PC-9 (cell line): ENCODE data around the gene FOXI3.

Experiments
- EZH2 ChIP-seq: fragments of 200-600 bp; sonication (generic); IDR thresholded peaks from 2 replicates; pipeline ENCODE4 v1.8.0; 2017; ENCODE audit warnings: antibody characterized with exemption, low read depth
- TF ChIP-seq, protein P1 (sequence below): fragments of 200-600 bp; sonication (generic); conservative IDR thresholded peaks from 2 replicates; pipeline ENCODE4 v1.6.1; 2017; ENCODE audit warnings: mixed run types, antibody characterized with exemption, mild to moderate bottlenecking, moderate library complexity

GRCh38 chr2:88500691-88501090 is 48.2 kb upstream of the FOXI3 start:
- TF ChIP-seq, protein P1, sequence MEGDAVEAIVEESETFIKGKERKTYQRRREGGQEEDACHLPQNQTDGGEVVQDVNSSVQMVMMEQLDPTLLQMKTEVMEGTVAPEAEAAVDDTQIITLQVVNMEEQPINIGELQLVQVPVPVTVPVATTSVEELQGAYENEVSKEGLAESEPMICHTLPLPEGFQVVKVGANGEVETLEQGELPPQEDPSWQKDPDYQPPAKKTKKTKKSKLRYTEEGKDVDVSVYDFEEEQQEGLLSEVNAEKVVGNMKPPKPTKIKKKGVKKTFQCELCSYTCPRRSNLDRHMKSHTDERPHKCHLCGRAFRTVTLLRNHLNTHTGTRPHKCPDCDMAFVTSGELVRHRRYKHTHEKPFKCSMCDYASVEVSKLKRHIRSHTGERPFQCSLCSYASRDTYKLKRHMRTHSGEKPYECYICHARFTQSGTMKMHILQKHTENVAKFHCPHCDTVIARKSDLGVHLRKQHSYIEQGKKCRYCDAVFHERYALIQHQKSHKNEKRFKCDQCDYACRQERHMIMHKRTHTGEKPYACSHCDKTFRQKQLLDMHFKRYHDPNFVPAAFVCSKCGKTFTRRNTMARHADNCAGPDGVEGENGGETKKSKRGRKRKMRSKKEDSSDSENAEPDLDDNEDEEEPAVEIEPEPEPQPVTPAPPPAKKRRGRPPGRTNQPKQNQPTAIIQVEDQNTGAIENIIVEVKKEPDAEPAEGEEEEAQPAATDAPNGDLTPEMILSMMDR, result no peak
- TF ChIP-seq EZH2, result no peak
